Measurements from ENCODE around the gene KRT31. TPM values are rescaled to one million over a fixed set of nuclear protein-coding genes. Genes with fewer than 3 reads are reported as not detected.

Gene KRT31
- total and polyA plus RNA-seq, 2 of the 4 experiments (the other 2 are of a cell fraction): 0.05 TPM; not detected in 1

GRCh38 chr17:41428591-41429291 lies 31.3 kb upstream of the KRT31 start:
- no peak overlapping the region for H2AFZ ChIP-seq (replicated peaks; ENCODE audit: low read length, poor library complexity)
- no peak overlapping the region for H2BK15ac ChIP-seq (ENCODE audit: low read depth, low read length)
- intact Hi-C loops (cut with micrococcal nuclease): no loop called here
- DNase-seq: no peak
- in situ Hi-C loops (cut with MboI; ENCODE audit: low sequenced_read_pairs): no loop called here
- H3K27ac ChIP-seq (ENCODE audit: insufficient read depth, low read length): no peak overlapping the region
- H4K20me1 ChIP-seq (ENCODE audit: insufficient read depth, low read length): no peaks in the 10 kb centered on the region
- WGBS, 2 experiments (ENCODE audit: extremely low coverage in 2 of 2, insufficient read length in 1 of 2): 80% methylated on average over 2 of the region's 4 CpGs; no CpG with 5 or more reads in 1 of the 2 experiments
- ChIA-PET POLR2A (ENCODE audit: unreplicated experiment) (no interaction called here), CTCF (no interaction called here)
- H3K4me2 ChIP-seq (ENCODE audit: low read depth, low read length): no peak overlapping the region
- no peaks in the 10 kb centered on the region; the same call in 1 of the 2 replicates for H3K27me3 ChIP-seq (ENCODE audit: control insufficient read depth, insufficient read depth, low read length)
- H3K14ac ChIP-seq (replicated peaks; ENCODE audit: low read depth, low read length): no peak overlapping the region; the same call in 1 of the 2 replicates
- BruUV-seq (replicated peaks): no TSS peak
- no peak overlapping the region for H2BK5ac ChIP-seq (ENCODE audit: low read depth, low read length, poor library complexity, severe bottlenecking)
- TF ChIP-seq FOS (IDR thresholded peaks at IDR 0.05; ENCODE audit: low read depth, low read length): 0 out of 2 replicates have a peak, but pooled peaks have one; percentile 16
- TF ChIP-seq CEBPB (IDR thresholded peaks at IDR 0.05; ENCODE audit: low read depth, low read length): no peak
- no peak overlapping the region for H3K9ac ChIP-seq (ENCODE audit: low read depth, low read length)
- no peak overlapping the region for H4K8ac ChIP-seq (ENCODE audit: low read depth in 2 of 2, low read length in 2 of 2)
- dilution Hi-C loops (cut with HindIII; ENCODE audit: low sequenced_read_pairs, unreplicated experiment): no loop called here
- H2AK5ac ChIP-seq (ENCODE audit: low read depth, low read length): no peak overlapping the region
- peak overlapping the region; percentile 51; the same call in 1 of the 2 replicates for H3K23ac ChIP-seq (ENCODE audit: low read depth, low read length)
- H3K79me1 ChIP-seq (ENCODE audit: low read depth in 1 of 2, low read length in 2 of 2): no peaks in the 10 kb centered on the region
- no peak overlapping the region for H3K4me3 ChIP-seq (ENCODE audit: insufficient read depth, low read depth, low read length)
- H4K5ac ChIP-seq (ENCODE audit: low read depth, low read length): no peak overlapping the region
- no peak overlapping the region for H3K4ac ChIP-seq (ENCODE audit: low read depth, low read length)
- ATAC-seq (ENCODE audit: low read depth): no peak; the same call in 1 of the 2 replicates
- no peaks in the 10 kb centered on the region for H3K9me3 ChIP-seq (ENCODE audit: control insufficient read depth, insufficient read depth, low read length)
- no peaks in the 10 kb centered on the region for H3K36me3 ChIP-seq (ENCODE audit: control insufficient read depth, insufficient read depth, low read length)
- no peak overlapping the region for H2AK9ac ChIP-seq (replicated peaks; ENCODE audit: low read depth, low read length, poor library complexity)
- H4K91ac ChIP-seq (ENCODE audit: insufficient read depth, low read depth, low read length): no peak overlapping the region; the same call in 1 of the 2 replicates
- H3K9me1 ChIP-seq (ENCODE audit: insufficient read depth, low read length): no peaks in the 10 kb centered on the region
- no peak overlapping the region for H2BK20ac ChIP-seq (ENCODE audit: low read depth, low read length)
- H2BK120ac ChIP-seq (ENCODE audit: low read depth, low read length): no peak overlapping the region
- no peaks in the 10 kb centered on the region for H3K4me1 ChIP-seq (ENCODE audit: control insufficient read depth, insufficient read depth, low read length)
- H3K18ac ChIP-seq (ENCODE audit: low read depth, low read length): no peak overlapping the region
- H3K56ac ChIP-seq (ENCODE audit: extremely low read depth, insufficient read depth, low read length): no peak overlapping the region
